ENCODE data around the gene SNCAIP.

SNCAIP gene

DNA sequence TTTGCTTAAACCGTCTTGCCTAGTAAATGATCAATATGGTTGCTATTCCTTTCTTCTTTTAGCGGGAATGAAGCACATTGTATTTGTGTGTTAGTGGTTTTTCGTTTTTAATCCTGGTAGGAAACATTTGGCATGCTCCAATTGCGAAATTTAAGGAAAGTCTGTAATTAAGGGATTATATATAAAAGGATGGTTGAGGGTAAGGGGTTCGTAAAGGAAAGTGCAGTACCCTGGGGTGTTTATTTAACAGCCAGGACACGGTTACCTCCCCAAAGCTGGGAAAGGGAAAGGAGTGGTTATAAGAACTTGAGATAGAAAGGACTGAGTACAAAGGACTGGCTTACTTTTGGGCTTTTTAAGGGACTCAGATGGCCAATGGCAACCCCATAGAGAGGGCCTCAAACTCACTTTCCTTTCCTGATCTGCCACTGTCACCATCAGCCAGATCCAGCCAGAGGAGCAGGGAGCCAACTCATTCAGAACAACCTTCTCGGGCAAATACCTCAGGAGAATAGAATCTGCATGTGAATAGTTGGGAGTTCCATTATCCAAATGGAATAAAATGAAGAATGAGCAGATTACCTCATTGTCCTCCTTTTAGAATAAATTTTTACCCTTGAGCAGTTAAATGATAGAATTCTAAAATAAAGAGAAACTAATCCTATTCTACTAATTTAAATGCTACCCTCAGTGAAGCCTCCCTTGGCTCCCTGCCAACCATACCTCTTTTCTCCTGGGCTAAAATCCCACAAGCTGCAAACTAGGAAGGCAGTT, 117.7 kb downstream of the SNCAIP start:
- DNase-seq (ENCODE audit: low spot score), result no peak

DNA sequence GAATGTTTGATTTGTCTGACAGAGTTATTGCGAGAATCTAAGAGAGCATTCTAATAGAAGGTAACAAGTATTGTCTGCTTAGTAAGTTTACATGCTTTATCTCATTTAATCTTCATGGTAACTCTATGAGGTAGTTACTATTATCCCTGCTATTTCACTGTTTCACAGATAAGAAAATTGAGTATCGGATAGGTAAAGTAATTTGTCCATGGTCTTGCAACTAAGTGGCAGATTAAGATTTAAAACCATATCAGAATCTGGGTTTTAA, 118.2 kb downstream of the SNCAIP start:
- DNase-seq (ENCODE audit: low spot score), result no peak

GRCh38 chr5:122431298-122431697, 119.3 kb downstream of the SNCAIP start:
- no peak for DNase-seq (ENCODE audit: low spot score)

DNA sequence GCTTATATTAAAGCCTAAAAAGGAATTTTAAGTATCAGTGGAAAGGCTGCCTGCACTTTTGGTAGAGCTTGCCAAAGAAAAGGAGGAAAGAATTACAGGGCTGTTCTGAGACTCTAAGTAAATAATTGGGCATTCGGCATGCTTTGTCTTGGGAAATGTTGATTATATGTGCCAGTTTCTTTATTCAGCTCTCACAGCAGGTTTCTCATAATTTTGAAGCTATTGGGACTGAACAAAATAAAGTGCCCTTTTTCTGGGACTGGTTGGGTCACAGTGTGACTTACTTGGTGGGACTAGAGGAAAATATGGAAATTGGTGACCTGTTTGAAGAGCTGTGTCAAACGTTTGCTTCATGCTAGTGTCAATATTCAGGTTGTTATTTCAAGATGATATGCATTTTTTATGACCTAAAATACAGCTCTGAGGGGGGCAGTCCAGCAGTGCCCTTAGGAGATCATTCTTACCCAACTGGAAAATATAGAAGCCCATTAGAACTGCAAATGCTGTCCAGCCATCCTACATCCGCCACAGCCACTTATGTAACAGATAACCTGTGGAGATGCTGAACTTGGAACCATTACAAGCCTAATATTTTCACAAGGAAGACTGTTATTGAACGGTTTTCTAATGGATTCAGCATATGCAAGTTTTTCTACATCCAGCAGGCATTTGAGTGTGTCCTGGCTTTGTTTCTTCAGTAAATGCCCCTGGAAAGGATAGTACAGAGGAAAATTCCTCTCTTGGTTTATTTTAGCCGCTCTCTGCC, 122.4 kb downstream of the SNCAIP start:
- no peak for DNase-seq (ENCODE audit: low spot score)

DNA sequence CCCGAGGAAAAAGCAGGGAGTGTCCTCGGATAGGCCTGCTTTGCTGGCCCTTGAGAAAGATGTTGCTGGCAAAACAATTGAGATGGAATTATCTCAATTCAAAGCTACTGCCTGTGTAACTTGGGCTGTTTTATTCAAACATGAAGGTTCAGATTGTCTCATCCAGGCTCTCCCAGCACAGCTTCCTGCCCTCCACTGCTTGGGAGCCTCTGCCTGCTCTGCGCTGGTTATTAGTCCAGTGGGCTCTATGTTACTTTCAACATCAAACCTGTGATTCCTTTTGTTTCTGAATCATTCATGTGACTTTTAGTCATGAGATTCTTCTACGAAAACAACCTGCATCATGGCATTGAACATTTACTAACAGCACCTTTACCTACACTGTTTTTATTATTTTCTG, 123.2 kb downstream of the SNCAIP start:
- DNase-seq (ENCODE audit: low spot score), result no peak

- DNase-seq (ENCODE audit: low spot score), result no peak
Measured at GRCh38 chr5:122435761-122436160, 123.7 kb downstream of the SNCAIP start.

DNA sequence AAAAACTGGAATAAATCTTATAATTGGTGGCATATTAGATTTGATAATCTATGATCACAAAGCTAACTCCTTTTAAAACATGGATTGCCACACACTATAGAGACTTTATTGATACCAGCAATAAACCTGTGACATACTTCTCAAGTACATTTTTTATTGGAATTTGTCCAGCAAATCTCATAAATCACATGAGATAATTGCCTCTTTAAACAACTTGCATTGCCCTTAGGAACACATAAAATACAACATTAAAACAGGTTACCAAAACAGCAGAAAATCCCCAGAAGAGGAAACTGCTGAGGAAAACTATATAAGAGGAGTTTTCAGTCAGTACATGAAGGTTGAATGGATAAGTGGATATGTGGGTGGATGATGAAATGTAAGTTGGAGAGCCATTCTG, 124.6 kb downstream of the SNCAIP start:
- DNase-seq (ENCODE audit: low spot score), result no peak

- no peak for DNase-seq (ENCODE audit: low spot score)
Measured at GRCh38 chr5:122439645-122440044, 127.6 kb downstream of the SNCAIP start.

GRCh38 chr5:122442938-122443337, 130.9 kb downstream of the SNCAIP start:
- no peak for DNase-seq (ENCODE audit: low spot score)

DNA sequence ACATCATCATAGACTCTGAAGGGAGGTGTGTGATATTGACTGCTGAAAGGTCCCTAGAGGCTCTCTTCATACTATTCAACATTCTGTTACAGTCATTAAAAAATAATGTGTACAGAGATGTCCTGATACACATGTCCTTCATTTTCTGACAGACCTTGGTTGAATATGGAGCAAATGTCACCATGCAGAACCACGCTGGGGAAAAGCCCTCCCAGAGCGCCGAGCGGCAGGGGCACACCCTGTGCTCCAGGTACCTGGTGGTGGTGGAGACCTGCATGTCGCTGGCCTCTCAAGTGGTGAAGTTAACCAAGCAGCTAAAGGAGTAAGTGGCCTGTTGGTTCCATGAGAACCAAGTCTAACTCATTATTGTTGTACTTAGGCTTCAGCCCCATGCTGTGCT, 132.4 kb downstream of the SNCAIP start:
- no peak for DNase-seq (ENCODE audit: low spot score)

DNA sequence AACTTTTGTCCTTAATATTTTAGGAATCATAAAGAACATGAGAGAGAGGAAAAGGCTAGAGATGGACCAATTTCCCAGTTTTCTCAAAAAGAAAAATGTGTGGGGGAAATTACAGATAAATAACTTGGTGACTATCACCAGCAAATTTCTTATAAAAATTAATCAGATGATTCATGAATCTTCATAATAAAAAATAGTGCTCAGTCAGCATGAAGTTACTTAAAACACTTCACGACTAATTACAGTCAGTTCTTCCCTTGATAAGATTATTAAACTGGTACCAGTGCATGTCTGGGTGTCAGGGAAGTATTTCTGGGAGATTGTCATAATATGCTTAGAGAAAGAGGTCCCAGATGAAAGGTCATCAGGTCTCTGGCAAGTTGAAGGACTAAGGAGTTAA, 133.0 kb downstream of the SNCAIP start:
- no peak for DNase-seq (ENCODE audit: low spot score)

- no peak for DNase-seq (ENCODE audit: low spot score)
Measured at GRCh38 chr5:122447072-122447471, 135.0 kb downstream of the SNCAIP start.

DNA sequence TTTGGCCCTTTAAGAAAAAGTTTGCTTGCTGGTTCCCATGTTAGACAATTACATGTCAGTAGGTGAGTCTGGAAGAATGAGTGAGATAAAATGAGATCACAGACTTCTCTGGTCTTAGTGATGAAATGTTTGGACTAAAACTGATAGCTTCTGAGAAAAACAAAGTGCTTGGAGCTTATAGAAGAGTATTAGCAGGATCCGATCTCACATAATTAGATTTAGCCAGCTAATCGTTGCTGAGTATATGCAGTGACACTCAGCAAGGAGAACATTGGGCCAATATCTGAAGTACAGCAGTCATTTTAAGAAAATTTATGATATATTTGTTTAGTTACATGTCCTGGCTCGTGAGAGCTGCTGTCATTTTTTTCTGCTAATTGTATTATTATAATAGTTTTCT, 135.8 kb downstream of the SNCAIP start:
- DNase-seq (ENCODE audit: low spot score), result no peak

DNA sequence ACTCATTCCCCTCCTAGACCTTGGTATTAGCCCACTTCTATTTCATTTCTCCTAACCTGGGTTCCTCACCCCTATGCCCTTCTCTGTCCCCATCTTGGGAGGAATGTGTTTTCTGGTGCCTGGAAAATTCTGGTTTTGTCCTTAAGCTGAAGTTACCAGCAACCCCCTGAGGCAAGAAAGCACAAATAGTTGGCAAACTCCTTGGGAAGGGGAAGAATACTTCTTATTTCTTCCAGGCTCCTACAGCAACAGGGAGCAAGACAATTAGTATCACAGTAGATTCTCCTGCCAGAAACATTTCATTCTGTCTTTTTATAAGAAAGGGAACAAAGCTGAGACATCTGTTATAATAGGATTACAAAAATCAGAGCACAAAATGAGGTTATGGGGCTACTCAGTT, 142.5 kb downstream of the SNCAIP start:
- no peak for DNase-seq (ENCODE audit: low spot score)

- no peak for DNase-seq (ENCODE audit: low spot score)
Measured at GRCh38 chr5:122455939-122456338, 143.9 kb downstream of the SNCAIP start.

DNA sequence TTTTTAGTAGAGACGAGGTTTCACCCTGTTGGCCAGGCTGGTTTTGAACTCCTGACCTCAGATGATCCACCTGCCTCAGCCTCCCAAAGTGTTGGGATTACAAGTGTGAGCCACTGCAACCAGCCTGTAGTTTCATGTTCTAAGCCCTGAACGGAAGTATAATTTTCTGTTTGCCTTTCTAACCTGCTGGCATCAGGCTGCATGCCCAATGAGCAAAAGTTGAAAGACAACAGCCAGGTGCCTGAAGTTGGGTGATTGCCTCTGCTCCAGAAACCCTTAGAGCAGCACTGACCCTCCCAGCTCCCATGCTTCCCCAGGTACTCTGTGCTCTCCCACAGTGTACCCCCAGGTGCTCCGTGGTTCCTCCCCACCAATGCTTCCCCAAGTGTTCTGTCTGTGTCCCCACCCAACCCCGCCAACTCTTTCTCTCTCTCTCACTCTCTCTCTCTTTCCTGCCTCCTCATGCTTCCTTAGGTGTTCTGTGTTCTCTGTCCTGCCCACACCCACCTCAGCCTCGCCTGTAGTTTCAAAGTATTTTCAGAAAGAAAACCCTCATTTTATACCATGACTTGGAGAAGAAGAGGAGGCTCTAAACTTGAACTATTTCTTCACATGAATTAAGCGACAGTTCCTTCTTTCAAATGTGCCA, 145.3 kb downstream of the SNCAIP start:
- DNase-seq (ENCODE audit: low spot score), result no peak

DNA sequence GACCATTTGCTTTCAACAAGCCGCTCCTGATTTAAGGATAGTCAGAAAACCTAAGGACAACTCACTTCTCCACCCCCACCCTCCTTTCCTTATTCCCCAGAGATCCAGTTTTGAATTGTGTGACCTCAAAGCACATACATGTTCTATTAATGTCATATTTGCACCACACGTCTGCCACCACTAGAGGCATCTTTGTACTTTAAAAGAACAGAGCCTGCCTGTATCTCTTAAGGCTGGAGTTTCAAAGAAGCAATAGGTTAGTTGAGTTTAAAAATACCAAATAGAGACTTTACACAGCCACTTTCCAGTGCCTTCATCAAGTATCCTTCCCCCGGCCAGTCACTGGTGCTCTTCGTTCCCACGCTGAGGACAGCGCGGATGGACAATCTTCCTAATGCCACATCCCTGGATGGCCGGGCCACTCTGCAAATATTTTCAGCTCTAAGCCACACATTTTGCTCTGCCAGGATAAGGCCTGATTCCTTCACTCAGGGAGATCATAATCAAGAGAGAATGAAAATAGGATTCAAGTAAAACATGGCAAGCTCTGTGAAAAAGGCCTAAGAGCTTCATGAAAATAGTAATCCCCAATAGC, 146.3 kb downstream of the SNCAIP start:
- no peak for DNase-seq (ENCODE audit: low spot score)

DNA sequence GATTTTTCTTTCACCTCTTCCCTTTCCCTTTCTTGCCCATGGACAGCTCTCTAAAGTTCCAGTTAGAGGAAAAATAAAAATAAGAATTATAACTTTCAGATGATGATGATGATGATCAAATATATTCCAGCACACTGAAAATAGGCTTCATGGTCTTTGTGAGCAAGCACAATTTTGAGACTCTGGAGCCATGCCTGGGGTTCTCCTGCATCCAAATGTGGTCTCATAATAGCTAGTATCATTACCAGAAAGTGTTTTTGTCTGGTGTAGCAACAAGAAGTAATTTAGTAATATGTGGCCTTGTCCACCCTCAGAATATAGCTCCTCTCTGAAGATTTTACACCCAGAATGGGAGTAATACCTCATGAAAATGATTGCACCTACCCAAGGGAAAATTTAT, 150.4 kb downstream of the SNCAIP start:
- DNase-seq (ENCODE audit: low spot score), result no peak

- DNase-seq (ENCODE audit: low spot score), result no peak
Measured at GRCh38 chr5:122463221-122463620, 151.2 kb downstream of the SNCAIP start.

DNA sequence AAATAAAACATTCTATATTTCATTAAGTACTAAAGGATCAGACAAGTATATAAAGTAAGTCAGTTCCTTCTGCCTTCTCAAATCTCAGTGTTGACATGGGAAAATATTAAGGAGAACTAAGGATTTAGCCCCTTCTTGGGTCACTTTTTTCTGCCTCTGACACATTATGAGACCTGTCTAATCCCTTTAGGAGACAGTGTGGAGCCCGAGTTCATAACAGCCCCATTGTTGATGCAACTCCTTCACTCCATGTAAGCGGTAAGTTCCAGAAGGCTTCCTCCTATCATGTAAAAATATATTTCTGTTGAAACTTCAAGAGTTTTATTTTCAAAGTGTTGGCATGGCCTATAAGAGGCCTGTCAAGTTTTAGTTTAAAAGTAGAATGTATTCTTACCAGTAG, 152.2 kb downstream of the SNCAIP start:
- no peak for DNase-seq (ENCODE audit: low spot score)

- DNase-seq (ENCODE audit: low spot score), result no peak
Measured at GRCh38 chr5:122465031-122465577, 153.1 kb downstream of the SNCAIP start.

DNA sequence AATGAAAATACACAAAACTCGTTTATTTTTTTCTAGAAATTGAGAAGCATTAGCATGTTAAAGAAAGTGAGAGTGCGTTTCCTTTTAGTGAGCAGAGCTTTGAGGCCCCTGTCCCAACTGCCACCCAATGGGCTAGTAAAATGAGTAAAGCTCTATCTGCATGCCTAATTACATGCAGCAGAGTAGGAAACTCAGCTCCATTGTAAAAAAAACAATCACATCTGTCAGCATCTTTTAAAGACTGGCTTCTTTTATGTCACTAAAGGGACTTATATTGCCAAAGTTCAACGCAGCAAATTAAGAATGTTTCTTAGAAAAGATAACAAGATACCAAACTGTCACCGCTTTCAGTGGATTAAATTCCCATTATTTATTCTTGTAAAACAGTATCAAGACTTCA, 154.0 kb downstream of the SNCAIP start:
- no peak for DNase-seq (ENCODE audit: low spot score)
